Keratinocyte (primary cell): Measurements from ENCODE around the gene HRC. TPM values are rescaled to one million over a fixed set of nuclear protein-coding genes. Genes with fewer than 3 reads are reported as not detected.

Experiments used
- DNase-seq: peaks from one replicate; pipeline ENCODE4 v3.0.0-alpha.2; 2011; ENCODE audit warnings: low read depth, missing footprints, low spot score
- FAIRE-seq: peaks from 2 replicates; lab custom pipeline; 2011; peaks lifted over from hg19 to GRCh38; lab: Jason Lieb, UNC
- H2AFZ ChIP-seq: 2 replicates; pipeline ENCODE4 v1.6.0; 2012; ENCODE audit warnings: low read length, control low read depth, inconsistent platforms; ENCODE audit not compliant: control insufficient read depth
- H3K27ac ChIP-seq: 2 replicates; pipeline ENCODE4 v1.5.1; 2011; ENCODE audit warnings: low read length; ENCODE audit not compliant: control insufficient read depth, insufficient read depth
- H3K27me3 ChIP-seq: 3 replicates; pipeline ENCODE4 v1.6.0; 2011; ENCODE audit warnings: low read length; ENCODE audit not compliant: control insufficient read depth, insufficient read depth; ENCODE audit errors: extremely low read depth
- H3K36me3 ChIP-seq, 2 experiments: 2 replicates in 1 of 2; 3 replicates in 1 of 2; pipeline ENCODE4 v1.5.1; 2011; ENCODE audit warnings: low read length in 2 of 2, mild to moderate bottlenecking in 1 of 2; ENCODE audit not compliant: control insufficient read depth in 2 of 2, insufficient read depth in 2 of 2; ENCODE audit errors: extremely low read depth in 1 of 2
- H3K4me1 ChIP-seq: 3 replicates; pipeline ENCODE4 v1.5.1; 2011; ENCODE audit warnings: low read length; ENCODE audit not compliant: control insufficient read depth, insufficient read depth; ENCODE audit errors: extremely low read depth
- H3K4me2 ChIP-seq: 3 replicates; pipeline ENCODE4 v1.6.0; 2011; ENCODE audit warnings: low read depth, low read length; ENCODE audit not compliant: control insufficient read depth, insufficient read depth; ENCODE audit errors: extremely low read depth
- H3K4me3 ChIP-seq, 3 experiments: fragments of 200-600 bp in 1 of 3; sonication (generic) in 1 of 3; 2 replicates in 2 of 3; 3 replicates in 1 of 3; pipeline ENCODE4 v1.5.1; 2011 to 2016; ENCODE audit warnings: low read length in 3 of 3, mild to moderate bottlenecking in 3 of 3, control low read depth in 2 of 3, inconsistent platforms in 1 of 3, low read depth in 1 of 3, mixed read lengths in 1 of 3, mixed run types in 1 of 3, moderate library complexity in 1 of 3; ENCODE audit not compliant: control insufficient read depth in 2 of 3, insufficient read depth in 2 of 3; ENCODE audit errors: extremely low read depth in 1 of 3
- H3K79me2 ChIP-seq: 2 replicates; pipeline ENCODE4 v1.6.0; 2012; ENCODE audit warnings: low read length; ENCODE audit not compliant: control insufficient read depth, insufficient read depth
- H3K9ac ChIP-seq: 3 replicates; pipeline ENCODE4 v1.6.0; 2011; ENCODE audit warnings: low read length; ENCODE audit not compliant: control insufficient read depth, insufficient read depth; ENCODE audit errors: extremely low read depth
- H3K9me1 ChIP-seq: 3 replicates; pipeline ENCODE4 v1.6.0; 2011; ENCODE audit warnings: low read length; ENCODE audit not compliant: control insufficient read depth, insufficient read depth; ENCODE audit errors: extremely low read depth
- H3K9me3 ChIP-seq: 2 replicates; pipeline ENCODE4 v1.5.1; 2012; ENCODE audit warnings: low read depth, low read length; ENCODE audit not compliant: control insufficient read depth
- H4K20me1 ChIP-seq: 3 replicates; pipeline ENCODE4 v1.6.0; 2011; ENCODE audit warnings: low read length; ENCODE audit not compliant: control insufficient read depth, insufficient read depth; ENCODE audit errors: extremely low read depth
- CTCF ChIP-seq, 3 experiments: IDR thresholded peaks in 1 of 3; conservative IDR thresholded peaks in 1 of 3; optimal IDR thresholded peaks in 1 of 3; 2 replicates in 2 of 3; 3 replicates in 1 of 3; pipeline versions ENCODE3 to v1.5.1; 2011; ENCODE audit warnings: low read length in 3 of 3, mild to moderate bottlenecking in 3 of 3, moderate library complexity in 2 of 3, control low read depth in 1 of 3, inconsistent platforms in 1 of 3; ENCODE audit not compliant: insufficient read depth in 2 of 3; ENCODE audit errors: extremely low read depth in 1 of 3
- EZH2 ChIP-seq: IDR thresholded peaks from one replicate; pipeline ENCODE4 v1.6.1; 2012; ENCODE audit warnings: inconsistent platforms, mild to moderate bottlenecking, low read length, moderate library complexity
- dilution Hi-C: fragments of 300-500 bp; cut with MboI; formaldehyde crosslinking; loops from one replicate; pipeline ENCODE4 v1.7.0; 2020; ENCODE audit warnings: low sequenced_read_pairs; ENCODE audit not compliant: extremely low pct_ligation_motif_present
- polyA plus RNA-seq, 5 experiments: library from polyadenylated mRNA; depleted of rRNA in 3 of 5; stranded (reverse) in 3 of 5; stranded (forward) in 1 of 5; unstranded in 1 of 5; fragments of >200 nt; gene quantifications; 1 replicate in 1 of 5; 2 replicates in 3 of 5; 3 replicates in 1 of 5; pipeline versions ENCODE4 v1.2.1 to v1.2.3, GENCODE V29; 2011 to 2012; ENCODE audit warnings: missing spikeins in 2 of 5, low read depth in 1 of 5, low replicate concordance in 1 of 5

HRC gene
- polyA plus RNA-seq, 1 donor (not counting 4 experiments of a cell fraction or from before 2014, with no cell fraction given) = 0.08 TPM

- peaks cover 6% of the 10 kb centered on the region for H3K79me2 ChIP-seq
- peaks cover 13 to 25% of the 10 kb centered on the region in 2 experiments for H3K36me3 ChIP-seq
- no peak overlapping the region for H2AFZ ChIP-seq
- dilution Hi-C loops = no loop called here
- peaks cover 11% of the 10 kb centered on the region for H4K20me1 ChIP-seq
- H3K9me1 ChIP-seq = no peaks in the 10 kb centered on the region
- no peak for DNase-seq
- no peak overlapping the region for H3K27ac ChIP-seq
- no peak overlapping the region for H3K4me3 ChIP-seq
- no peak overlapping the region for H3K4me2 ChIP-seq
- no peak for FAIRE-seq
- no peaks in the 10 kb centered on the region for H3K9me3 ChIP-seq
- peaks cover 5% of the 10 kb centered on the region for H3K4me1 ChIP-seq
- H3K27me3 ChIP-seq = no peaks in the 10 kb centered on the region
- H3K9ac ChIP-seq = no peak overlapping the region
- TF ChIP-seq EZH2 (no peak), CTCF (optimal IDR thresholded peaks at IDR 0.05 in 1 of 3, IDR thresholded peaks at IDR 0.05 in 1 of 3, conservative IDR thresholded peaks at IDR 0.05 in 1 of 3; ENCODE audit: extremely low read depth in 1 of 3, insufficient read depth in 2 of 3, low read length in 3 of 3) (no peak)
Measured at GRCh38 chr19:49111218-49111998, 43.8 kb downstream of the HRC start.

- Histone ChIP-seq H3K4me2 (no peak overlapping the region), H4K20me1 (peaks cover 18% of the 10 kb centered on the region), H3K27ac (no peak overlapping the region), H3K4me1 (peaks cover 7% of the 10 kb centered on the region), H3K9ac (no peak overlapping the region), H2AFZ (no peak overlapping the region), H3K4me3 (no peak overlapping the region), H3K27me3 (no peaks in the 10 kb centered on the region), H3K36me3 (peaks cover 17 to 31% of the 10 kb centered on the region in 2 experiments), H3K79me2 (peaks cover 6% of the 10 kb centered on the region), H3K9me1 (no peaks in the 10 kb centered on the region), H3K9me3 (no peaks in the 10 kb centered on the region)
- DNase-seq (no peak), FAIRE-seq (no peak)
- TF ChIP-seq CTCF (optimal IDR thresholded peaks at IDR 0.05 in 1 of 3, IDR thresholded peaks at IDR 0.05 in 1 of 3, conservative IDR thresholded peaks at IDR 0.05 in 1 of 3; ENCODE audit: extremely low read depth in 1 of 3, insufficient read depth in 2 of 3, low read length in 3 of 3) = no peak
- no peak for TF ChIP-seq EZH2
- dilution Hi-C loops = no loop called here
Measured at GRCh38 chr19:49110567-49110966, 44.6 kb downstream of the HRC start.
